ENCODE data around the gene MUS81. TPM values are rescaled to one million over a fixed set of nuclear protein-coding genes. Genes with fewer than 3 reads are reported as not detected.
A peak's percentile ranks its signal among the peaks of the same experiment; 100 is the strongest.

MUS81 gene
- total and polyA plus RNA-seq, 2 of the 13 experiments (the other 11 are each of a cell fraction or from before 2014, with no cell fraction given) = 25.6 to 30.2 TPM

- TF ChIP-seq EP300 (IDR thresholded peaks at IDR 0.05; ENCODE audit: low read depth in 2 of 2, low read length in 2 of 2) = 0 out of 4 replicates have a peak, but pooled peaks of 1 of the 2 experiments have one; percentile 15
- TF ChIP-seq EP300 (CRISPR knock-in tag; IDR thresholded peaks at IDR 0.05; ENCODE audit: borderline replicate concordance) = peak; percentile 63; the same call in 1 of the 2 replicates
- no peak for TF ChIP-seq RBFOX2 (IDR thresholded peaks at IDR 0.05; ENCODE audit: low read depth, low read length)
- TF ChIP-seq ZFP82 (CRISPR knock-in tag; IDR thresholded peaks at IDR 0.05; ENCODE audit: borderline replicate concordance) = 0 out of 2 replicates have a peak, but pooled peaks have one; percentile 49
- TF ChIP-seq ELF3 (CRISPR knock-in tag; IDR thresholded peaks at IDR 0.05) = peak; percentile 42; the same call in 1 of the 2 replicates
- no peak for TF ChIP-seq SP2 (CRISPR knock-in tag; IDR thresholded peaks at IDR 0.05)
- TF ChIP-seq TEAD3 (CRISPR knock-in tag; optimal IDR thresholded peaks at IDR 0.05; ENCODE audit: borderline replicate concordance) = peak; percentile 85
- TF ChIP-seq SYNCRIP (IDR thresholded peaks at IDR 0.05; ENCODE audit: insufficient read depth, low read depth, low read length) = no peak
- no peak for TF ChIP-seq DDIT3 (CRISPR knock-in tag; IDR thresholded peaks at IDR 0.05)
- TF ChIP-seq ZNF646 (CRISPR knock-in tag; IDR thresholded peaks at IDR 0.05) = peak; percentile 78
- no peak for TF ChIP-seq KLF15 (CRISPR knock-in tag; IDR thresholded peaks at IDR 0.05; ENCODE audit: borderline replicate concordance)
- 0 out of 2 replicates have a peak, but pooled peaks have one; percentile 12 for TF ChIP-seq GATAD2A (CRISPR knock-in tag; IDR thresholded peaks at IDR 0.05)
- peak; percentile 28 for TF ChIP-seq XRCC5 (optimal IDR thresholded peaks at IDR 0.05; ENCODE audit: low read length)
- TF ChIP-seq NR2F1 (CRISPR knock-in tag; IDR thresholded peaks at IDR 0.05) = peak in 1 of 2 experiments; percentile 57; a peak in 3 of 4 replicates
- no peak for TF ChIP-seq GTF3A (CRISPR knock-in tag; conservative IDR thresholded peaks at IDR 0.05)
- peak; percentile 45; the same call in 1 of the 2 replicates for TF ChIP-seq NR2F6 (IDR thresholded peaks at IDR 0.05)
- peak; percentile 61 for TF ChIP-seq NR2F6 (CRISPR knock-in tag; IDR thresholded peaks at IDR 0.05)
- no peak for TF ChIP-seq ZNF720 (CRISPR knock-in tag; IDR thresholded peaks at IDR 0.05)
- TF ChIP-seq ESRRA (CRISPR knock-in tag; IDR thresholded peaks at IDR 0.05; ENCODE audit: low read depth) = no peak
- no peak for TF ChIP-seq MYC (CRISPR knock-in tag; IDR thresholded peaks at IDR 0.05; ENCODE audit: borderline replicate concordance)
- TF ChIP-seq ZNF263 (CRISPR knock-in tag; IDR thresholded peaks at IDR 0.05) = peak; percentile 45; the same call in 1 of the 2 replicates
- TF ChIP-seq GFI1 (CRISPR knock-in tag; IDR thresholded peaks at IDR 0.05; ENCODE audit: borderline replicate concordance) = no peak
- TF ChIP-seq ZNF335 (CRISPR knock-in tag; IDR thresholded peaks at IDR 0.05) = no peak
- TF ChIP-seq BHLHE40 (IDR thresholded peaks at IDR 0.05; ENCODE audit: low read length) = peak; percentile 27; the same call in 1 of the 2 replicates
- no peak for TF ChIP-seq KDM1A (CRISPR knock-in tag; IDR thresholded peaks at IDR 0.05)
- TF ChIP-seq TRIM22 (IDR thresholded peaks at IDR 0.05) = no peak
Measured at GRCh38 chr11:65903068-65903481, 42.8 kb downstream of the MUS81 start (continued).

Data from HepG2 (cell line).